HS-27A (cell line): ENCODE results near the gene CC2D1A.

ENCODE experiments used
- DNase-seq: peaks from one replicate; pipeline ENCODE4 v3.0.0-alpha.2; 2012; ENCODE audit warnings: low read depth, missing footprints

CC2D1A gene

DNA sequence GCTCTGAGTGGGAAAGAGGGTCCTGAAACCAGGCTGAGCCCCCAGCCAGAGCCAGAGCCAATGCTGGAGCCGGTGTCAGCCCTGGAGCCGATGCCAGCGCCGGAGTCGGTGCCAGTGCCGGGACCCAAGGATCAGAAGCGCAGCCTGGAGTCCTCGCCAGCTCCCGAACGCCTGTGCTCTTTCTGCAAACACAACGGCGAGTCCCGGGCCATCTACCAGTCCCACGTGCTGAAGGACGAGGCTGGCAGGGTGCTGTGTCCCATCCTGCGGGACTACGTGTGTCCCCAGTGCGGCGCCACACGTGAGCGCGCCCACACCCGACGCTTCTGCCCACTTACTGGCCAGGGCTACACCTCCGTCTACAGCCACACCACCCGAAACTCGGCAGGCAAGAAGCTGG, 28.7 kb upstream of the CC2D1A start:
- no peak for DNase-seq

DNA sequence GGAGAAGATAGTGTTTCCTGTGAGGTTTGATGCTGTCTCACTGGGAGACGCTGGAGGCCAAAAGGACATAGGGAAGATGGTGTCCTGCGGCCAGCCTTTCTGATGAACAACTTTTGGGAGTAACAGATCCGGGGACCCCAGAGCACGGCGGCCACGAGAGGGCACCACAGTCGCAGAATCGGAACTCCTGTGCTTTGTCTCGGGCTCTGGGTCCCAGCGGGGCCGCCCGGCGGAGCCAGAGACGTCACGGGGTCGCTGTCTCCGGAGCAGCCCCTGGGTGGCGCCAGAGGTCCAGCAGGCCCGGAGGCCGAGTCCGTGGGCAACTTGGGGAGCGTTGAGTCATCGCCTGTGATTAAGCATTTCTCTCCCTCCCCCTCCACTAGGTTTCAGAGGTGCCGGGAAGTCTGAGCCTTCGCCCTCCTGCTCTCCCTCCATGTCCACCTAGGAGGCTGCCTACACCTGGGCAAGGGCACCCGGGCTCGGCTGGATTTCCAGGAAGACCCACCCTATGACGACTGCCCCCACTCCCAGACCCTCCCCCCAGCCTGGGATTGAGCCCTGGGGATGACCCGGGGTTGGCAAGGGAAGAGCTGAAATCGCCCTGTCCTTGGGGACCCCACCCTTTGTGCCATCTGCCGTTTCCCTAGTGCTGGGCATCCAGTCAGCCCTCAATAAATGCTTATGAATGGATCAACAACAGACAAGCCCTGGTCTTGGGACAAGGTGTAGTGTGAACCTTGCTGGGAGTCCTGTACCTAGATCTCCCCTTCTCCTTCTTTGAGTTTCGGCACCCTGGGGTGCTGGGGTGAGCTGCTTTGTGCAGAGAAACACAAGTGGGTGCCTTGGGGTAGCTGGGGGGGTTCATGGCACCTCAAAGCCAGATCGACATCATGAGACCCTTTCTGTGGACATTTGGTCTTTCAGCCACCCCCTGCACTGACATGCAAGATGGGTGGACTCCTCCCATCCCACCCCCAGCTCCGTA, 25.6 kb upstream of the CC2D1A start:
- DNase-seq: peak; percentile 86

DNA sequence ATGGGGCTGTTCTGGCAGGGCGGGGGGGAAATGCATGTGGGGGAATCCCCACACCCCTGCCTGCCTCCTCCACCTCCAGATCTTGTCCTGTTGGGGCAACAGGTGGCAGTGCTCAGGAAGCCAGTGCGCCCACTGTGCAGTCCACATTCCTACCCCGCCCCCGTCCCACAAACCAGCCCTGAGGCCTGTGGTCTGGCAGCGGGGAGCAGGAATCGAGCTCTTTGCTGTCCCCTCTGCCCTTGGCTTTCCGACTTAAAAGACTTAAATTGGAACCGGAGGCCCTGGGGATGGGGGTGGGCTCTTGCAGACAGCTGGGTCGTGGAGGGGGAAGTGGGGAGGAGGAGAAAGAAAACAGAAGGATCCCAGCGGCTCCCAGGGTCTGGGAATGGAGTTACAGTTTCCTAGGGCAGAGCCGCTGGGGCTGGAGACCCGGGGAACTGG, 24.7 kb upstream of the CC2D1A start:
- no peak for DNase-seq

DNA sequence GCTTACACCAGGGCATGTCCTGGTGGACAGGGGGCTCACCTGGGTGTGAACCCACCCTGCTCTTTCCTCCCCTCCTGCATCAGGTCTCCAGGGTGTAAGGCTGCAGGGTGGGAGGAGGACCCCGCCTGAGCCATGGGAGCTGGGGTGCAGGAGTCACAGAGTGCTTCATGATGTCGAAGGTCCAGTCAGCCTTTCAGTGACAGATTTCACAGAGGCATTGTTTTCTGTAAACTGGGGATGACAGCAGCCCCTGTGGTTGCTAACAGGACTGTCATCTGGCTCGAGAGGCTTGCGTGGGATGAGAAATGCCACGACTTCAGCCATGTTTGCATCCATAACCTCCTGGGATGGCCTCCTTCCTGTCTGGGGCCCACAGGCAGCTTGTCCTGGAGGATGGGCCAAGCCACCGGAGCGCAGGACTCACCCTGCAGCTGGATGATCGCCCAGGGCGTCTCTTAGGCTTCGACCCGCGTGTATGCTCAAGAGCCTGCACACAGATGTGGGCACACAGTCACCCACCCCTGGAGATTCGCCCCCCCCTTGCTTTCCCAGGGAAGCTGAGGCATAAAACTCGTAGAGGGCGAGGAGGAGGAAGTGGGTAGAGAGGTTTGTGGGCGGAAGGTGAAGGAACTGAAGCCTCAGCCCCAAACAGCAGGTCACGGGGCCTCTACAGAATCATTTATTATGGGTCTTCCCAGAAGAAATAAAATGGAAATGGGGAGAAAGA, 24.1 kb upstream of the CC2D1A start:
- no peak for DNase-seq

DNA sequence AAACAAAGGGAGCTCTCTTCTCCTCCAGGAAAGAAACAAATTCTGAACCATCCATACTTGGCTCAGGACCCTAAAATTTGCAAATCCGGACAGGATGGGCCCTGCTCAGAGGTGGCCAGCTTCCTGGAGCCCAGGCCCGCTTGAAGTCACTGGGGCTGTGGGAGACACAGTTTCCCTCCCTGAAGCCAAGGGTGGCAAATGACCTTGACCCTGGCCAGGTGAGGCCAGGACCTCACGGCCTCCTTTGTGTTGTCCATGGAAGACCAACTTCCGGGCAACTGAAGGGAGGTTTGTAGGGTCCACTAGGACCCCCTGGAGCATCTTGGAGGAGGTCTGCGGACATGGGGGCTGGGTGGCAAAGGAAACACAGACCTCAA, 23.6 kb upstream of the CC2D1A start:
- no peak for DNase-seq

DNA sequence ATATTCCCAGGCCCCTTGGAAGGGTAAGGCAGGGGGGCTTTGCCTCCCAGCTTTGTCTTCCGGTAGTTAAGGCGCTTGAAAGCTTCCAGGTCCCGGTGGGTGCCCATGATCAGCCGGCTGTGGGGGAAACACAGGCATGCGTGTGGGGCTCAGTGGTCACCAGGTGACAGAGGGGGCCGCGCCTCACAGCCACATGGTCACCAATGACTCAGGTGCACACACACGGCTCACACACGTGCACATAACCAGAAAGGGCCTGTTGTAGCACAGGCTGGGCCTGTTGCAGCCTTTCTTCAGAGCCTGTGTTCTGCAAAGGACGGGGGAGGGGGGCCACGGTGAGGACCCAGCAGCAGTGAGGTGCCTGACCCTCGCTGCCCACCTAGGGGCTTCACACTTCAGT, 23.2 kb upstream of the CC2D1A start:
- DNase-seq: no peak

DNA sequence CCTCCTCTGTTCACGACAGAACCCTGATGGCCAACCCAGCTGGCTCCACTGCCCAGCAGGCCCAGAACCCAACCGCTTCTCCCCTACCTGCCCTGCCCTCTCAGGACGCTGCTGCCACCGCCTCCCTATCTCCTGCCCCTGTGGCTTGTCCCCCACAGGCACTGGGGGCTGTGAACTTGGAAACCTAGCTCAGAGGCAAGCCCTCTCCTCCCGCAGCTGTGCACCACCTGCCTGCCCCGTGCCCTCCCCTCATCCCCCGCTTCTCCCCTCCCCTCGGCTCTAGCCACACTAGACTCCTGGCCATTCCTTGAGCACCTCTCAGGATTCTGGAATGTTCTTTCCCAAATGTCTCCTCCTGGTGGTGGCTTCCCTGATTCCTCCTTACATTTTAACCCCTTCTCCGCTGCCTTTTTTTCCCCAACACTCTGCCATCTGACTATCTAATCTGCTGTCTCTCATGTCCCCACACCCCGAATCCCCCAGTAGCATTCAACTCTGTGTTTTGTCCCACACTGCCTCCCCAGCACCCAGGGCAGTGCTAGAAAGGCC, 22.4 kb upstream of the CC2D1A start:
- no peak for DNase-seq

DNA sequence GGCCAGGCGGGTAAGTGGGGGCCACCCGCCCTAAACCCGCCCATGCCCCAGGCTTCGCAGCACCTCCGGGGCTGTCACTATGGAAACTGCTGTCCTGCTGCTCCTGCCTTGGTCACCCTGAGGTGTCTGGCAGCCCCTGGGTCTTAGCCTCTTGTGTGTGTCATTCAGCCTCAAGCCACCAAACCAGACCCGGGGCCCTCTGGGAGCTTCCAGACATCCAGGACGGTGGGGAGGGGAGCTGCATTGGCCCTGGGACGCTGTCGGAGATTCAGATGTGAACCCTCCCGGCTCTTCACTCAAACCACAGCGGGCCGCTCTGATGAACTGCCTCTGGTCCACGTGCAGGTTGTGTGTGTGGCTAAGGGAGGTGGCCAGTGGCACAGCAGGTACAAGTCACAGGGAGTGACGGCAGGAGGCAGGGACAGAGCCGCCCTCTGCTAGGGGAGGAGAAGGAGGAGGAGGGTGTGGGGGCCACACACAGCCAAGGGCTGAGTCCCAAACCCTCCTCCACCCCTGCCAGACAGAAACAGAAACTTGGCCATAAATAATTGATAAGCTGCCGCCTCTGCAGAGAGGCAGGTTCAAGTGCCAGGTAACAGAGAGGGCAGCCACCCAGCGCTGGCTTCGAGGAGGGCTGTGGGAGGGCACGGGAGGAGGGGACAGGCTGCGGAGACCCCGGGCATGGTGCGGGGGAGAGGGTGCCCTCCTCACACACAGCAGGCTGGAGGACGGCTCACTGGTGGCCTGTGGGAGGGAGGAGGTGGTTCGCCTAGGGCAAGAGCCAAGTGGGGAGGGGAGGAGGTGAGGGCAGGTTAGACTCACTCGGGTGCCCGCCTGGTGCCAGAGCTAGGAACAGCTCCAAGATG, 21.0 kb upstream of the CC2D1A start:
- DNase-seq: no peak

DNA sequence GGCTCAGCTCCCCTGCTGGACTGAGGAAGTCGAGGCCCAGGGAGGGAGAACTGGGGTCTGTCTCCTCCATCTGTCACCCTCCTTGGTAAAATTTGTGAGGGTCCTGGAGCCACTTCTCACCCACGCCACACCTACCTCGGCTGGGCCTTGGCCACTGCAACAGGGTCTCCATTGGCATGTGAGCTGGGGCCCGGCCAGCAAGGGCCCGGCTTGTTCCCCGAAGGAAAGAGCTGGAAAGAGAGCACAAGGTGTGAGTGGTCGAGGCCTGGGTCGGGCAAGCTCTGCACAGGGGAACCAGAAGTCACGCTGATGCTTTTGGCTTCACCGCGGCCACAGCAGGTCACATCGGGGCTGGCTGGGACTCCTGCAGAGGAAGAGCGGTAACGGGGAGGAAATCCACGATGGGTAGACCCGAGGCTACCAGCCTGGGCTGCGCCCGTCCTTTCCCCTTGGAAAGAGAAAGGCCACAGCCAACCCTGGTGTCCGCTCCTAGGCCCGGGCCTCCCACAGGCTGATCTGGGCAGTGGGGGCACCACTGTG, 20.1 kb upstream of the CC2D1A start:
- DNase-seq: no peak

DNA sequence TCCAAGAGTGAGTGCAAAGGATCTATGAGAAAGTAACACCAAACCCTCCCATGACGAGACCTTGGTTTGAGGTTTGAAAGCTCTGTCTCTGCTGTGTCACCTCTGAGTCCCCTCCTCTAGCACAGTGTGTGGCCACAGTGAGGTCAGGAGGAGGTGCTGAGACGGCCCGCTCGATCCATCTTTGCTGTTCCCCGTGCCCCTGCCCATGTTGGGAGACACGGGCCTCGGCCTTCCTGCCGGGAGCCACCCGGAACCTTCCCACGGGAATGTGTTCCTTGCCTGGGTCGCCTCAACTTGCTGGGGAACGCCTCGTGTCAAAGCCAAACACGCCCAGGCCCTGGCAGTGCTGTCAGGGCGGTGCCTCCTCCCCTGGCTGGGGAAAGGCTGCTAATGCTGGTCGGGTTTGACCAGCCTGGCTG, 19.0 kb upstream of the CC2D1A start:
- no peak for DNase-seq

DNA sequence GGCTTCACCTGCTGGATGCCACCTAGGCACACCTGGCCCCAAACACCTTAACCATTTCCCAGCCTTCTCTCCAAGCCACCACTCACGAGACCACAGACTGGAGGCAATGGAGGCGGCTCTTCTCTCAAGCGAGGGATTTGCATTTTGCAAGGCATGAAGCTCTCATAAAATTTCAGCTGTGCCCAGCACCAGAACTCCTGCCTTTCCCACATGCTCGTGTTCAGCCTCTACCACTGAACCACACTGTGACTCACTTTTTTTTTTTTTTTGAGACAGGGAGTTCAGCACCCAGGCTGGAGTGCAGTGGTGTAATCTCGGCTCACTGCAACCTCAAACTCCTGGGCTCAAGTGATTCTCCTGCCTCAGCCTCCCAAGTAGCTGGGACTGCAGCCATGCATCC, 18.5 kb upstream of the CC2D1A start:
- no peak for DNase-seq

DNA sequence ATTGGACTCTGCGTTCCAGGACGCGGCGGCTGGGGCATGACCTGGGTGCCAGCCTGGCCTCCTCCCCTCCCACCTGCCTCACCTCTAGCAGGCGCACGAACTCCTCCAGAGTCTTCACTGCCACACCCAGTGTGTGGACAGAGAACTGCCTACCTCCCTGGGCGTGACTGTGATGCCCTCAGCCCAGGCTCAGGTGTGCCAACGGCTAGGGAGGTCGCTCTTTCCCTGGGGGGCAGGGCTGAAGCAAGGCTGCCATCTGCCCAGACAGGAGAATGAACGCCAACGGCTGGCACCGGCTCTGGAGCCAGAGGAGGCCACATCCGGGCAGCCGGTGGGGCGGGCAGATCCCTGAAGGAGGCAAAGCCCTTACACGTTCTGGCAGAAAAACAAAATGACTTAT, 17.7 kb upstream of the CC2D1A start:
- no peak for DNase-seq

DNA sequence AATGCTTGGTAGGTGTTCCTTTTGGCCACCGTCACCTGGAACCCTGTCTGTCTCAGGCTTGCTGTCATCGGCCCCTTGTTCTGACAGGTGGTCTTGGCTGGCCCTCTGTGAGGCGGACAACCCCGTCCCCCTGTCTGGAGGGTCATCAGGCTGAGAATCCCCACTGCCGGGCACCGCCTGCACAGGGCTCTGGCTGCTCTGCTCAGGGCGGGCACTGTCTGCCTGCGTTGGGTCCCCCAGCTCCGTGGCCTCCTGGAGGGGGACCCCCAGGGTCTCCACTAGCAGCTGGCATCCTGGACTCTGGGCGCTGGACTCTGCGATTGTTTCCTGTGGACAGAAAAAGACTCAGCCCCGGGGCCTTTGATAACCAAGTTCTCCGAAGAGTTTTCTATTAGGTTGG, 15.9 kb upstream of the CC2D1A start:
- DNase-seq: no peak

DNA sequence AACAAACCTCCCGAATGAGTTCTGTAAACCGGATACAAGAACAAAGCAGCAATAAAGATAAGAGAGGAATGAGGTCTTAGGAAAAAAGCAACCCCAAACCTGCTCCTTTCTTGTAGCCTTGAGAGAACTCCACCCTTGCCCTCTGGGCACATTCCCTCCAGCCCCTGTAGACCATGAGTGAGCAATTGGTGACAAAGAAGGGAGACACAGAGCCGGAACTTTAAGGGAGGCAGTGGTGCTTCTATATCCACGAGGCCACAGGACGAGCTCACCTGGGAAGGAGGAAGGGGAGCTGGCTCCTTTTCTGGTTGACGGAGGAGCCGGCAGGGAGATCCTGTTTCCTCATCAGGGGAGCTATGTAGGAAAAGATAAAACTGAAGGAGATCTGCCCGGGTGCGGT, 13.1 kb upstream of the CC2D1A start:
- DNase-seq: no peak

DNA sequence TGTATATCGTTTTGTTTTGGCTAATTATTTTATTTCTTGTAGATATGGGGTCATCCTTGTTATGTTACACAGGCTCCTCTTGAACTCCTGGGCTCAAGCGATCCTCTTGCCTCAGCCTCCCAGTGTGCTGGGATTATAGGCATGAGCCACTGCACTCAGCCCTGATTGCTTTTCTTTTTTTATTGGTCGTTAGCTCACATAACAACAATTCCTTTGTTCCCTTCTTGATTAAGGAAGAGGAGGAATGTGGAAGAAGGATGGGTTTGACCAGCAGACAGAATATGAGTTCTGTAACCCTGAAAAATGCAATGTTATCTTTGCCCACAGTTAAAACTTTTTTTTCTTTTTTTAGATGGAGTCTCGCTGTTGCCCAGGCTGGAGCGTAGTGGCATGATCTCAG, 11.4 kb upstream of the CC2D1A start:
- no peak for DNase-seq

DNA sequence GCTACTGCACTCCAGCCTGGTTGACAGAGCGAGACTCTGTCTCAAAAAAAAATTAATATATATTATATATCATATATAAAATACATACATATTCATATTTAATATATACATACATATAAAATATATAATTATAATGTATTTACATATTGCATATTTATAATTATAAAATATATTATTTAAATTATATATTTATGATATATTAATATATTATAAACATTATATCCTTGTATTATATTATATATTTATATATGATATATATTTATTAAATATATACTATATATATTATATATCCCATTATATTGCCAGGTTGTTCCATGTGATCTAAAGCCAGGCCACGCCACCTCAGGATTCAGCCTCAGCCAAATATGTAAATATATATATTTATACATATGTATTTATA, 9.8 kb upstream of the CC2D1A start:
- DNase-seq: no peak

DNA sequence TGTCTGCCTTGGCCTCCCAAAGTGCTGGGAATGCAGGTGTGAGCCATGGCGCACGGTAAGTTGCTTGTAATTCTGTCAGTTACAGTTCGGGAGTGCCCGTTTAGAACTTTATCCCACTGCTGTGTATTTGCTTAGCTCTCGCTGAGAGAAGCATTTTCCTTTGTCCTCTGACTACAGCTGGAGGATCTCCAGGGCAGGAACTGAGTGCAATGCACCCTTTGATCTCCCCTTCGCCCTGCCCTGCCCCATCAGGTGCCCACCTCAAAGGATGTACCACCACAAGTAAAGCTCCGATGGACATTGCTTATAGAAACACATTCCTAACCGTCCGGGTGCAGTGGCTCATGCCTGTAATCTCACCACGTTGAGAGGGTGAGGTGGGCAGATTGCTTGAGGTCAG, 6.6 kb upstream of the CC2D1A start:
- no peak for DNase-seq

DNA sequence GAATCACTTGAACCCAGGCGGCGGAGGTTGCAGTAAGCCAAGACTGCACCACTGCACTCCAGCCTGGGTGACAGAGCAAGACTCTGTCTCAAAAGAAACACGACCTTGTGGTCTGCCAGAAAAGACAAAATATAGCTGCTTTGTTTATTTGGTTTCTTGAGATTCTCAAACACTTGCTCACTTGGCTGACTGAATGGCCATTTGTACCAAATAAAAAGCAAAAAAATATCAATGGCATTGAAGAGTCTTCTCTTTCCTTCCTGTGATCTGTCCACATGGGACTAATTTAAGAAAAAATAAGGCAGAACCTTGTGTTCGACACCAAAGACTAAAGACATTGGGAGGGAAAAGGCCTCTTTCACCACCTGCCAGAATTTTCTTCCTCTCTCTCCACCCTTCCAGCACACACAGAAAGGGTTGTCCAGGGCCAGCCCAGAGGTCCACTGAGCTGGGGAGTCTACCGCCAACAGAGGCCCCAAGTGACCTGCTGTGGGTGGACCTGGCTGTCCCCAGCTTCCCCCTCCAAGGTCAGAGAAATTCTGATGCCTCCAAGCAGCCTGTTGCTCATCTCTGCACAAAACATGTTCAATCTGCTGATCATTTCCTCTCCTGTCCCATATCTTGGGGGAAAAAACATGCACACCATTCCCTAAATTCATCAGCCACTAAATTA, 6.0 kb upstream of the CC2D1A start:
- no peak for DNase-seq

DNA sequence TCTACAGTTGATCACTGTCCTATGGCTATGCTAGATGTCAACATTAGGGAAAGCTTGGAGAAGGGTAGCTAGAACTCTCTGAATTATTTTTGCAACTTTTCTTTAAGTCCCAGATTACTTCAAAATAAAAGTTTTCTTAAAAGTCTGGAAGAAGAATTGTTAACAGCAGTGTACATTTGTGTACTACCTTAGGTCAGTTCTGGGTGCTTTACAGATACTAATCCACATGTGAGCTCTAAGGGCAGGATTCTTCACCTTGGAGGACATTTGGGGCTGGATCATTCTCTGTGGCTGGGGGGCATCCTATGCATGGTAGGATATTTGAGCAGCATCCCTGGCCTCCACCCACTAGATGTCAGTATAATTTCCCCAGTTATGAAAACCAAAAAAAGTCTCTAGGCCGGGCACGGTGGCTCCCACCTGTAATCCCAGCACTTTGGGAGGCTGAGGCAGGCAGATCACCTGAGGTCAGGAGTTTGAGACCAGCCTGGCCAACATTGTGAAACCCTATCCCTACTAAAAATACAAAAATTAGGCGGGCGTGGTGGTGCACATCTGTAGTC, 2.9 kb upstream of the CC2D1A start:
- DNase-seq: no peak

DNA sequence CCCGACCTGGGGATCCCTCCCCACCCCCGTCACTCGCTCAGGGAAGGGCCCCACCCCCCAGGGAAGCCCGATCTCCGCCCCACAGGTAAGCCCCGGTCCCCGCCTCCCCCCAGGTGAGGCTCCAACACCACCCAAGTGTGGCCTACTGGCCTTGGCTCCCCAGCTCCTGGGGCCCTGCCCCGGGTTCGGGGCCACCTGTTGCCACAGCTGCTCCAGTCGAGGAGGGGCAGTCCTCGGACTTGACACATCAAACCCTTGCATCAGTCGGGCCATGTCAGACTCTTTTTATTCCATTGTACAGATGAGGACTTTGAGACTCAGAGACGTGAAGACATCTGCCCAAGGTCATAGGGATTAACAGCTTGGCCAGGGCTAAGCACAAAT, 512 bp downstream of the CC2D1A start:
- DNase-seq: no peak

DNA sequence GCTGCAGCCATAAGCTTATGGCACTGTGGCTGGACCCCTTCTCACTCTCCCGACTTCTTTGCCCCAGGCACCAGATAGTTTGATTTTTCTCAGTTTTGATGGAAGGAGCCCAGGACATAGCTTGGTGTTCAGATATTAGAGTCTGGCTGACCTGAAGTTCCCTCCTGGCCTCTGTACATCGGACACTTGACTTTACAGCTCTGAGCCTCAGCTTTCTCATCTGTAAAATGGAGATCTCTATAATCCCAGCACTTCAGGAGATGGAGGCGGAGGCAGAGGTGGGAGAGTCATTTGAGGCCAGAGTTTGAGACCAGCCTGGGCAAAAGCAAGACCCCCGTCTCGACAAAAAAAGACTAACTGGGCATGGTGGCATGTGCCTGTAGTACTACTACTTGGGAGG, 909 bp downstream of the CC2D1A start:
- DNase-seq: no peak
